ENCODE measurements around the gene ABLIM2. TPM values are rescaled to one million over a fixed set of nuclear protein-coding genes. Genes with fewer than 3 reads are reported as not detected.

Gene ABLIM2
- total and polyA plus RNA-seq, 2 experiments from 2014 or later = 1.5 to 4.3 TPM

DNA sequence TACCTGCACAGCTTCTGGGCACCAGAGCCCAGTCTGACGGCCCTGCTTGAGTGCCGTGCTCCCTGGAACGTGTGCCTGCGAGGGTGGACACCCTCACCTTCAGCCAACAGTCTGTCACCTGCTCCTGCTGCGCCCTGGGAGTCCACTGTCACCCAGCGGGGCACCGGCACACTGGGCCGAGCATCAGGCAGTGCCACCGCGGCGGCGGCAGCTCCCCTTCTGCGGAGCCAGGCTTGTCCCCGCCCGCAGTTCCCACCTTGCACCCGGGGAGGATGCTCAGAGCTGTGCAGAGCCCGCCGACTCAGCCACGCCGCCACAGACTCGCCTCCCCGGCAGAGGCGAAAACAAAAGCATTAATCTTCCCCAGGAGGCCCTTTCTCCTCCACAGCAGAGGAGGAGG is 86.8 kb downstream of the ABLIM2 start:
- ATAC-seq (peak; percentile 29), DNase-seq (ENCODE audit: low spot score) (no peak)
- H3K4me3 Mint-ChIP-seq = no peak overlapping the region
- Histone ChIP-seq H3K4me3 (no peak overlapping the region), H3K4me1 (ENCODE audit: insufficient read depth) (0 out of 2 replicates have a peak, but pooled peaks cover 3% of the 10 kb centered on the region), H2AFZ (no peak overlapping the region), H3K79me2 (replicated peaks; ENCODE audit: insufficient read depth) (no peaks in the 10 kb centered on the region), H4K20me1 (replicated peaks; ENCODE audit: insufficient read depth) (no peaks in the 10 kb centered on the region), H3K9me2 (ENCODE audit: insufficient read depth) (no peaks in the 10 kb centered on the region), H3K27me3 (ENCODE audit: insufficient read depth) (no peaks in the 10 kb centered on the region), H3K4me2 (no peak overlapping the region), H3F3A (replicated peaks; ENCODE audit: low read depth) (no peaks in the 10 kb centered on the region), H3K36me3 (ENCODE audit: insufficient read depth) (no peaks in the 10 kb centered on the region), H3K27ac (ENCODE audit: low read depth) (no peak overlapping the region)
- H3K36me3 Mint-ChIP-seq (ENCODE audit: low read depth) = no peaks in the 10 kb centered on the region
- TF ChIP-seq CTCF (conservative IDR thresholded peaks at IDR 0.05; ENCODE audit: low read depth in 2 of 2) = no peak
- TF ChIP-seq EZH2 (IDR thresholded peaks at IDR 0.05; ENCODE audit: low read depth, unreplicated experiment) = no peak
- TF ChIP-seq REST (IDR thresholded peaks at IDR 0.05; ENCODE audit: unreplicated experiment) = no peak
- no peak for TF ChIP-seq EZH2phosphoT487 (IDR thresholded peaks at IDR 0.05; ENCODE audit: unreplicated experiment)
- TF ChIP-seq JUNB (IDR thresholded peaks at IDR 0.05; ENCODE audit: unreplicated experiment) = no peak
- no peak for TF ChIP-seq ZNF114 (CRISPR knock-in tag; IDR thresholded peaks at IDR 0.05)
- no peak for TF ChIP-seq STAT1 (IDR thresholded peaks at IDR 0.05; ENCODE audit: unreplicated experiment)
- no peak for TF ChIP-seq NANOG (IDR thresholded peaks at IDR 0.05; ENCODE audit: borderline replicate concordance)
- TF ChIP-seq CREB1 (CRISPR knock-in tag; IDR thresholded peaks at IDR 0.05; ENCODE audit: low read depth) = no peak
- TF ChIP-seq, protein P1, sequence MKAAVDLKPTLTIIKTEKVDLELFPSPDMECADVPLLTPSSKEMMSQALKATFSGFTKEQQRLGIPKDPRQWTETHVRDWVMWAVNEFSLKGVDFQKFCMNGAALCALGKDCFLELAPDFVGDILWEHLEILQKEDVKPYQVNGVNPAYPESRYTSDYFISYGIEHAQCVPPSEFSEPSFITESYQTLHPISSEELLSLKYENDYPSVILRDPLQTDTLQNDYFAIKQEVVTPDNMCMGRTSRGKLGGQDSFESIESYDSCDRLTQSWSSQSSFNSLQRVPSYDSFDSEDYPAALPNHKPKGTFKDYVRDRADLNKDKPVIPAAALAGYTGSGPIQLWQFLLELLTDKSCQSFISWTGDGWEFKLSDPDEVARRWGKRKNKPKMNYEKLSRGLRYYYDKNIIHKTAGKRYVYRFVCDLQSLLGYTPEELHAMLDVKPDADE (IDR thresholded peaks at IDR 0.05) = no peak
- TF ChIP-seq POLR2AphosphoS5 (IDR thresholded peaks at IDR 0.05; ENCODE audit: low read depth) = no peak
- TF ChIP-seq ZNF331 (CRISPR knock-in tag; IDR thresholded peaks at IDR 0.05; ENCODE audit: low read depth) = no peak
- no peak for TF ChIP-seq ZNF462 (CRISPR knock-in tag; IDR thresholded peaks at IDR 0.05)
- no peak overlapping the region for H3K27ac Mint-ChIP-seq
- H3K27me3 Mint-ChIP-seq (ENCODE audit: insufficient read depth, low read depth, poor library complexity) = peaks cover 4% of the 10 kb centered on the region
- no peaks in the 10 kb centered on the region for H3K9me3 Mint-ChIP-seq
- H3K4me1 Mint-ChIP-seq = peaks cover 9% of the 10 kb centered on the region
